ENCODE measurements around the gene KCNT1.

DNA sequence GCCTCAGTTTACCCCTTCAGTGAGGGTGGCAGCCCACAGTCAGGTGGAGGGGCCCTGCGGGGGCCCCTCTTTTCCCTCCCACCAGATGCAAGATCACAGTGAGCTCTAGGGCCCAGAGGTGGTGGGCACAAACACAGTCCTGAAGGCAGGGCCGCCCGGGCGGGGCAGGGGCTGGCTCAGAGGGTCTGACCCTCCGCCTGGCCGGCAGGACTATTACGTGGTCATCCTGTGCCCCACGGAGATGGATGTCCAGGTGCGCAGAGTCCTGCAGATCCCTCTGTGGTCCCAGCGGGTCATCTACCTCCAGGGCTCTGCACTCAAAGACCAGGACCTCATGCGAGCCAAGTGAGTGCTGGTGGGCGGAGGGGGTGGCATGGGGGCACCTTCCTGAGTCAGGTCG lies 63.4 kb downstream of the KCNT1 start:
- TF ChIP-seq EP300 (IDR thresholded peaks at IDR 0.05), result no peak
- TF ChIP-seq CTCF (IDR thresholded peaks at IDR 0.05), result no peak
- no peak for TF ChIP-seq POLR2A (IDR thresholded peaks at IDR 0.05; ENCODE audit: low read depth)
